ENCODE data around the gene GRIN2C.

Gene GRIN2C

GRCh38 chr17:74805591-74805991 is 54.1 kb downstream of the GRIN2C start:
- no peak for TF ChIP-seq CTCF (conservative IDR thresholded peaks at IDR 0.05; ENCODE audit: low read depth, low read length)
- no peak for DNase-seq (ENCODE audit: low read depth)
- H3K4me3 ChIP-seq (ENCODE audit: low read depth, low read length), result no peak overlapping the region

- H3K4me3 ChIP-seq (ENCODE audit: low read depth, low read length), result no peak overlapping the region
- no peak for TF ChIP-seq CTCF (conservative IDR thresholded peaks at IDR 0.05; ENCODE audit: low read depth, low read length)
- DNase-seq (ENCODE audit: low read depth), result no peak
These were observed 55.0 kb downstream of the GRIN2C start for GRCh38 chr17:74804683-74805082.

DNA sequence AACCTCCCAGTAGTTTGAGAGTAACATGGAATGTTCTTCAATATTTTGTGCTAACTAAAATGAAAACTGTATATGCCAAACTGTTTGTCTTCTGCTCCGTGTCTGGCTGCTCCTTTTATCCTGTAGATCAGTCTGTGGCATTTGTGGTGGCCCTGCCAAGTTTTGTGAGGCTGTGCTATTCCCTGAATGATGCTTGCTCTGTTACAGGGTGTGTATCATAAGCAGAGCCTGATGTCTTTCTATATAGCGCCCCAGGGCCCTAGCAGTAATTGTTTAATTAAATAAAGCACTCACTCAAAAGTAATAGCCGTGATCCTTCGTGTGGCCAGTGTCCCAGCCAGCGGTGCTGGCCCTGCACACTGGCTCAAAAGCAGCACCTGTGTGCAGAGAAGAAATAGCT is 55.7 kb downstream of the GRIN2C start:
- TF ChIP-seq CTCF (conservative IDR thresholded peaks at IDR 0.05; ENCODE audit: low read depth, low read length), result no peak
- H3K4me3 ChIP-seq (ENCODE audit: low read depth, low read length), result no peak overlapping the region
- no peak for DNase-seq (ENCODE audit: low read depth)

DNA sequence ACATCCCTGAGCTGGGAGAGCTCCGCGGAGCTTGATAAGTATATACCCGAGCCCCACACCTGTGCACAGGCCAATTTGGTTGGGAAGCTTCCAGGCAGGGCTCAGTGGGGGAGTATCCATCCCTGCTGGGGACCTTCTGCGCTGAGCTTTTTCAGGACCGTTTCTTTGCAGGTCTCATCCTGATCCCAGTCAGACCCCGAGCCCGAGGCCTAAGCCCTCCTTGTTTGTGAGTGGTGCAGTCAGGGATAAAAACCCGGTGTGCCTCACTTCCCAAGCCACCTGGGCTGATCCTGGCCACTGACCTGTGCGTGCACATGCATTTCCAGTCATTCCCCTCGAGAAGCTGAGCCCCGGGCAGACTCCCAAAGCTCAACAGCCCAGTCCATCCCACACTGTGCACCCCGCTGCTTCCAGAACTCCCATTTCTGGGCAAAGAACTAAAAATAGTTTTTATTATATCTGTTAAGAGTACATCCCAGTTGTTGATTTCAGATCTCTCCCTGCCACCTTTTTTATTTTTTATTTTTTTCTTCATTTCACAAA is 56.2 kb downstream of the GRIN2C start:
- TF ChIP-seq CTCF (conservative IDR thresholded peaks at IDR 0.05; ENCODE audit: low read depth, low read length), result no peak
- DNase-seq (ENCODE audit: low read depth), result no peak
- H3K4me3 ChIP-seq (ENCODE audit: low read depth, low read length), result no peak overlapping the region

- no peak overlapping the region for H3K4me3 ChIP-seq (ENCODE audit: low read depth, low read length)
- TF ChIP-seq CTCF (conservative IDR thresholded peaks at IDR 0.05; ENCODE audit: low read depth, low read length), result no peak
- DNase-seq (ENCODE audit: low read depth), result no peak
These were observed 57.8 kb downstream of the GRIN2C start for GRCh38 chr17:74801896-74802295.

DNA sequence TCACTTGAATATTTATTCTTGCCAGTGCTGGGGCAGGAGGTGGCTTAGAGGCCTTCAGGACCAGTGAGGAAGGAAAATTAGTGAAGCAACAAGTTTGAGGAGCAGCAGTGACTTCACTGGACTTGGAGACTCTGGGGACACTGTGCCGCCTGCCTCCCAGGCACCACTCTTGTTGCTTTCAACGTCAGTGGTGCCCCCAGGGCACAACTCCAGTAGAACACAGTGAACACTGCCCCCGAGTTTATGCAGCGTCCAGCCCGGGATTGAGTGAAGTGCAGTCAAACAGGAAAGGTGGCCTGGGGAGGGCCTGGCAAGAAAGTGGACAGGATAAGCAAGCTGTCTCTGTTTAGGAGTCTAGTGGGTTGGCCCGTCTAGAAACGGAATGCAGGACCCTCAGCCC is 59.2 kb downstream of the GRIN2C start:
- no peak overlapping the region for H3K4me3 ChIP-seq (ENCODE audit: low read depth, low read length)
- DNase-seq (ENCODE audit: low read depth), result no peak
- no peak for TF ChIP-seq CTCF (conservative IDR thresholded peaks at IDR 0.05; ENCODE audit: low read depth, low read length)

DNA sequence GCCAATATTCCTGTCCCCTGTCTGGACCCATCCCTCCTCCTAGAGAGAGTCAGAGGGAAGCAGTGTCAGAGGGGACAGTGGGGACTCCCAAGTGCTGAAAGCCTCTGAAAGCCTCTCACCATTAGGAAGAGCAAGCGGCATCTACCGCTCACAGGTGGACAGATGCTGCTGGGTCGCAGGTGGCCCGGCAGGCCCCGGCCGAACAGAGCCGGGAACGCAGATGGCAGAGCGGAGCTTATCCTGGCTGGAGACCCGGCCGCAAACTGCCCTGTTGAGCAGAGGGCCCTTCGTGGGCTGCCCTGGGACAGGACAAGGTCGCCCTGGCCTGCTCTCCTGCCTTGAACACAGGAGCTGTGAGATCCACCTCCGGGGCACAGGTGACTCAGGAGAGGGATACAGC is 60.6 kb downstream of the GRIN2C start:
- H3K4me3 ChIP-seq (ENCODE audit: low read depth, low read length), result no peak overlapping the region
- TF ChIP-seq CTCF (conservative IDR thresholded peaks at IDR 0.05; ENCODE audit: low read depth, low read length), result no peak
- no peak for DNase-seq (ENCODE audit: low read depth)
